Small intestine (tissue), 7 donors: Measurements from ENCODE around the gene ERGIC3. TPM values are rescaled to one million over a fixed set of nuclear protein-coding genes. Genes with fewer than 3 reads are reported as not detected.

Experiments
- DNase-seq, 2 donors: peaks; one replicate each; pipeline versions ENCODE4 v3.0.0 to v3.0.0-alpha.2; 2013
- FAIRE-seq: peaks from 2 replicates; lab custom pipeline; 2012; peaks lifted over from hg19 to GRCh38; lab: Jason Lieb, UNC
- H3K27ac ChIP-seq, 3 donors: one replicate each; pipeline ENCODE4 v1.5.1; 2013; ENCODE audit warnings: low read length in 2 of 3, mild to moderate bottlenecking in 2 of 3, control low read depth in 1 of 3, inconsistent platforms in 1 of 3, low read depth in 1 of 3, moderate library complexity in 1 of 3
- H3K27me3 ChIP-seq, 3 donors: one replicate each; pipeline ENCODE4 v1.6.1; 2013; ENCODE audit warnings: low read length in 3 of 3, inconsistent platforms in 1 of 3; ENCODE audit not compliant: control insufficient read depth in 3 of 3, insufficient read depth in 3 of 3
- H3K36me3 ChIP-seq, 3 donors: one replicate each; pipeline ENCODE4 v1.6.1; 2013; ENCODE audit warnings: low read length in 3 of 3, inconsistent platforms in 1 of 3, low read depth in 1 of 3, mild to moderate bottlenecking in 1 of 3, moderate library complexity in 1 of 3; ENCODE audit not compliant: control insufficient read depth in 3 of 3, insufficient read depth in 2 of 3
- H3K4me1 ChIP-seq, 3 donors: one replicate each; pipeline ENCODE4 v1.6.1; 2013; ENCODE audit warnings: low read length in 2 of 3, inconsistent platforms in 1 of 3, low read depth in 1 of 3, mild to moderate bottlenecking in 1 of 3, moderate library complexity in 1 of 3; ENCODE audit not compliant: control insufficient read depth in 3 of 3, insufficient read depth in 2 of 3
- H3K4me3 ChIP-seq, 3 donors: one replicate each; pipeline ENCODE4 v1.5.1; 2013; ENCODE audit warnings: low read length in 3 of 3, control low read depth in 1 of 3, inconsistent platforms in 1 of 3, low read depth in 1 of 3, mild to moderate bottlenecking in 1 of 3, moderate library complexity in 1 of 3
- H3K9me3 ChIP-seq, 2 donors: one replicate each; pipeline ENCODE4 v1.6.1; 2013; ENCODE audit warnings: low read depth in 1 of 2, low read length in 1 of 2; ENCODE audit not compliant: control insufficient read depth in 2 of 2, insufficient read depth in 1 of 2
- WGBS, 3 donors: extraction: QIAGEN DNeasy Blood & Tissue Kit; methylation state at CpG; one replicate each; pipeline ENCODE4 v1.1.7; 2013; 5-methylcytosine and 5-hydroxymethylcytosine counted together
- polyA plus RNA-seq, 4 donors: library from polyadenylated mRNA; stranded (reverse) in 3 of 4; unstranded in 1 of 4; fragments of 200-250 nt in 3 of 4; fragments of 120-200 nt in 1 of 4; gene quantifications; one replicate each; pipeline versions ENCODE4 v1.2.1 to v1.2.3, GENCODE V29; 2013
- donor health status: healthy with polysubstance abuse.
- donor health status: control.
- donor health status: control.
- donor health status: Bipolar disorder and iron deficiency.
- donor health status: healthy.

Gene ERGIC3
- polyA plus RNA-seq, 4 donors: 198 to 270 (median 225) TPM

DNA sequence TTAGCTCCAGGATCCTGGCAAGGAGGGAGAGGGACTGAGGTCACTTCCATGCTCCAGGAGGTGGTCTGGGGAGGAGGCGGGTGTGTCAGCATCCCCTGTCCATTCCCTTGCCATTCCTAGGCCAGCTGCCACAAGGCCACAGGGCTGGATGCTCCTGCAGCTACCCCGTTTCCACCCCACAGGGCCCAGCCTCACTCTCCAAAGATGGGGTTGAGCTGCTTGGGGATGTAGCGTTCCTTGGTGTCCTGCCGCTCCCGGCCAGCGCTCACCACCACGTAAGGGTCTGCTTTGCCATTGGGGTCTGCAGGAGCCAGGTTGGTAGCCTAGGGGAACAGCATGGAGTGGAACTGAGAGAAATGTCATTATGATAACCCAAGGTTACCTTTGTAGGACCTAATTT, 23.0 kb downstream of the ERGIC3 start:
- Histone ChIP-seq H3K36me3 (no peaks in the 10 kb centered on the region), H3K9me3 (no peaks in the 10 kb centered on the region), H3K27ac (no peak overlapping the region), H3K4me3 (no peak overlapping the region), H3K4me1 (peaks cover 0 to 4% (median 0%) of the 10 kb centered on the region in 3 donors), H3K27me3 (no peaks in the 10 kb centered on the region)
- DNase-seq: no peak
- 94 to 98% (median 95%) methylated on average over 7 of the region's 7 CpGs for WGBS, 3 donors
- FAIRE-seq: no peak

DNA sequence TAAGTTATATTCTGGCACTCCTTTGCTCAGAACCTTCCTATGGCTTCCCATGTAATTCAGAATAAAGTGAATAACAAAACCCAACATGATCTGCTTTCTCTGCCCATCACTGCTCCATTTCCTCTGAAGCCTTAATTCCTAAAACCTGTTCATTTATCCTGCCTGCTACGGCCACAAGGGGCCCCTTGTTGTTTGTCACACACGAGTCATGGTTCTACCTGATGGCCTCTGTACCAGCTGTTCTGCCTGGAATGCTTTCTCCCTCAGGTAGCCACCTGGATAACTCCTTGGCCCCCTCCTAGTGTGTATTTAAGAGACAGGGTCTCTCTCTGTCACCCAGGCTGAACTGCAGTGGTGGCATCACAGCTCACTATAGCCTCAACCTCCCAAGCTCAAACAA, 26.8 kb downstream of the ERGIC3 start:
- Histone ChIP-seq H3K4me3 (no peak overlapping the region), H3K27me3 (no peaks in the 10 kb centered on the region), H3K27ac (no peak overlapping the region), H3K4me1 (no peaks in the 10 kb centered on the region), H3K9me3 (peaks cover 0 to 7% of the 10 kb centered on the region in 2 donors), H3K36me3 (no peaks in the 10 kb centered on the region)
- FAIRE-seq (no peak), DNase-seq (peak; percentile 45 to 46)
- 2 to 8% (median 4%) methylated on average over 2 of the region's 2 CpGs for whole genome bisulfite sequencing, 3 donors

DNA sequence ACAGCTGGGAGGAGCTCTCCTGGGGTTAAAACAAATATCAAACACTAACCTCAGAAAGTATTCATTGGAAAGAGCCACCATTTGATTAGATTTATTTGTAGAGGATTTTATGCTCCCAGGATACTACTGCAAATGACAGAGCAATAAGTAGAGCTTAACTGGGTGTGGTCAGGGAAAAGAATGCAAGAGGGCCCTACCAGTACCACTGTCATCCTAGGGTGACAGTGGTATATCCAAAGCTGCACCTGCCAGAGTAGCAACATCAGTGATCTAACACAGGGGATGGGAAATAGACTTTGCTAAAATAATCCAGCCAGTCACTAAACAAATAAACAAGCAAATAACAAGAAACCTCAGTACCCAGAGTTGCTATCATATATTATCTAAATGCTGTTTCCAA, 29.7 kb downstream of the ERGIC3 start:
- no peak for FAIRE-seq

DNA sequence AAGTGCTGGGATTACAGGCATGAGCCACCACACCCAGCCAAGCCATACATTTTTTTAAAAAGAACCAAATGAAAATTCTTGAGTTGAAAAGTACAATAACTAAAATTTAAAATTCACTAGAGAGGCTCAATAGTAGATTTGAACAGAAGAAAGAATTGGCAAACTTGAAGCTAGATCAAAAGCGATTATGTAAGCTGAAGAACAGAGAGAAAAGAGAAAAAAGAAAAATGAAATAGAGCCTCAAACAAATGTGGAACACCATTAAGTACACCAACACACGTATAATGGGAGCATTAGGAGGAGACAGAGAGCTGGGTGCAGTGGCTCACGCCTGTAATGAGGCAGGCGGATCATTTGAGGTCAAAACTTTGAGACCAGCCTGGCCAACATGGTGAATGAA, 31.0 kb downstream of the ERGIC3 start:
- H3K27me3 ChIP-seq: no peaks in the 10 kb centered on the region
- H3K27ac ChIP-seq: no peak overlapping the region
- H3K36me3 ChIP-seq: no peaks in the 10 kb centered on the region
- H3K4me3 ChIP-seq: no peak overlapping the region
- no peak for FAIRE-seq
- WGBS, 3 donors: 94 to 99% (median 95%) methylated on average over 4 of the region's 4 CpGs
- peaks cover 2 to 9% (median 2%) of the 10 kb centered on the region in 3 donors for H3K4me1 ChIP-seq
- H3K9me3 ChIP-seq: peaks cover 0 to 10% of the 10 kb centered on the region in 2 donors
- DNase-seq: no peak

More for the DNA sequence above, 29.7 kb downstream of the ERGIC3 start:
- Histone ChIP-seq H3K9me3 (peaks cover 0 to 10% of the 10 kb centered on the region in 2 donors), H3K4me1 (peaks cover 2 to 9% (median 2%) of the 10 kb centered on the region in 3 donors), H3K27me3 (no peaks in the 10 kb centered on the region), H3K36me3 (no peaks in the 10 kb centered on the region), H3K27ac (no peak overlapping the region), H3K4me3 (no peak overlapping the region)
- DNase-seq: no peak

DNA sequence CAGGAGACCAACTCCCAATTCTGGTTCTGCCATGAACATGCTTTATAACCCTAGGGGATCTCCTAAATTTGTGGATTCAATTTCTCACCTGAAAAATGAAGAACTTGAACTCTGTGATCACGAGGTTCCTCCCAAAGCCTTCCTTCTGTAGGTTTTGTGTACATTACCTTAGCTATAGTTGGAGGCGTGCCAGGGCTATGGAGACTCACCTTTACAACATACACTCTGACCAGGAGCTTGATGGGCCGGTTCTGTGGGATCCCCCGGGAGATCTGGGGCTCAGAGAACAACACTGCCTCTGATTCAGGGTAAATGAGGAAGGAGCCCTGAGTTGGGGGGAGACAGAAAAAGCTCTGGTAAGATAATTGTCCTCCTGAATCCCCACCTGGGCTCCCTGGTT, 34.1 kb downstream of the ERGIC3 start:
- H3K4me1 ChIP-seq: peaks cover 2 to 9% (median 2%) of the 10 kb centered on the region in 3 donors
- no peaks in the 10 kb centered on the region for H3K27me3 ChIP-seq
- FAIRE-seq: no peak
- peak; percentile 87 to 90 for DNase-seq
- peaks cover 0 to 10% of the 10 kb centered on the region in 2 donors for H3K9me3 ChIP-seq
- H3K36me3 ChIP-seq: no peaks in the 10 kb centered on the region
- peak overlapping the region in 1 of 3 donors; percentile 65 for H3K27ac ChIP-seq
- H3K4me3 ChIP-seq: no peak overlapping the region
- 6 to 58% (median 26%) methylated on average over 4 of the region's 4 CpGs for WGBS, 3 donors

DNA sequence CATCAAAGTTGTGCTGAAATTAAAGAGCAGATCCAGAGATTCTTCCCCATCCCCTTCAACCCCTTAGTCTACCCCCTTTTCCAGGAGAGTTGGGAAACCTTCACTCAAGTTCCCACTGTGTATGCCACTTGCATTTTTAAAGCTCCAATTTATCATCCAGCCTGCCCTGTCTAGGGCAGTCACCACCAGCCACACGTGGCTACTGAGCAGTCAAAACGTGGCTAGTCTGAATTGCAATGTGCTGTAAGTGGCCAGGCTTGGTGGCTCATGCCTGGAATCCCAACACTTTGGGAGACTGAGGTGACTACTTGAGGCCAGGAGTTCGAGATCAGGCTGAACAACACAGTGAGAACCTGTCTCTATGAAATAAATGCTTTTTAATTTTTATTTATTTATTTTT, 34.9 kb downstream of the ERGIC3 start:
- no peak for DNase-seq
- Histone ChIP-seq H3K27me3 (no peaks in the 10 kb centered on the region), H3K9me3 (peaks cover 0 to 10% of the 10 kb centered on the region in 2 donors), H3K36me3 (no peaks in the 10 kb centered on the region), H3K27ac (no peak overlapping the region), H3K4me1 (peaks cover 2 to 9% (median 2%) of the 10 kb centered on the region in 3 donors), H3K4me3 (no peak overlapping the region)
- WGBS, 3 donors: 52 to 61% (median 61%) methylated on average over 3 of the region's 3 CpGs
- no peak for FAIRE-seq

DNA sequence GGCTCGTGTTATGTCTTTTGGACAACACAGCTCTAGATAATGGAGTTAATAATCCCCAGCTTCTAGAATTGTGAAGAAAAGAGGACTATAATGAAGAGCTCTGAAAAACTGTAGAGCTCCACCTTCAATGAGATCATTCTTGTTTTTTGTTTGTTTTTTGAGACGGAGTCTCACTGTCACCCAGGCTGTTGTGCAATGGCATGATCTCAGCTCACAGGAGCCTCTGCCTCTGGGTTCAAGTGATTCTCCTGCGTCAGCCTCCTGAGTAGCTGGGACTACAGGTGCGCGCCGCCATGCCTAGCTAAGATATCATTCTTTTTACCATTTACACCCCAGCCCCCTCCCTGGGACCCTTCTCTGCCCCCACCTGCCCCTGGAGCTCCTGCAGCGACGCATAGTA, 36.6 kb downstream of the ERGIC3 start:
- no peak overlapping the region for H3K4me3 ChIP-seq
- no peak for DNase-seq
- no peak overlapping the region for H3K27ac ChIP-seq
- H3K27me3 ChIP-seq: no peaks in the 10 kb centered on the region
- no peaks in the 10 kb centered on the region for H3K36me3 ChIP-seq
- peaks cover 0 to 4% of the 10 kb centered on the region in 2 donors for H3K9me3 ChIP-seq
- no peak for FAIRE-seq
- WGBS, 3 donors: 82 to 86% (median 86%) methylated on average over 8 of the region's 8 CpGs
- H3K4me1 ChIP-seq: peaks cover 2 to 9% (median 2%) of the 10 kb centered on the region in 3 donors

DNA sequence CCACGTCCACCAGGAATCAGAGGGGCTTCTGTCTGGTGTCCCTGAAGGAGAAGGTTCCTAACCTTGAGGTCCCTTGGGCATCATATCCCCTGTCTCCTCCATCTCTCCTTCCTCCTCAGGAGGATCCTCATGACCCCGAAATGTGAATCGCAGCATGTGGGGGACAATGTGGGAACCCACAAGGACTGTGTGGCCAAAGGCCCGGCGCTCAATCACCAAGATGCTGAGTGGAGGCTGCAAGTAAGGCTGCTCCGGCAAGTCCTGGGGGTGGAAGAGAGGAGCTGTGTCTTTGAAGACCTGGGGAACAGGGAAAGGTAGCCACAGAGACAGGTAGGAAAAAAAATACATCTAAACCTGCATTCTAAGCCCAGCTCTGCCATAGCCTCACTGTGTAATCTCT, 37.3 kb downstream of the ERGIC3 start:
- H3K4me3 ChIP-seq: no peak overlapping the region
- WGBS, 3 donors: 93 to 97% (median 93%) methylated on average over 6 of the region's 6 CpGs
- DNase-seq (no peak), FAIRE-seq (no peak)
- no peaks in the 10 kb centered on the region for H3K27me3 ChIP-seq
- peaks cover 2 to 9% (median 2%) of the 10 kb centered on the region in 3 donors for H3K4me1 ChIP-seq
- H3K9me3 ChIP-seq: no peaks in the 10 kb centered on the region
- H3K27ac ChIP-seq: no peak overlapping the region
- no peaks in the 10 kb centered on the region for H3K36me3 ChIP-seq

DNA sequence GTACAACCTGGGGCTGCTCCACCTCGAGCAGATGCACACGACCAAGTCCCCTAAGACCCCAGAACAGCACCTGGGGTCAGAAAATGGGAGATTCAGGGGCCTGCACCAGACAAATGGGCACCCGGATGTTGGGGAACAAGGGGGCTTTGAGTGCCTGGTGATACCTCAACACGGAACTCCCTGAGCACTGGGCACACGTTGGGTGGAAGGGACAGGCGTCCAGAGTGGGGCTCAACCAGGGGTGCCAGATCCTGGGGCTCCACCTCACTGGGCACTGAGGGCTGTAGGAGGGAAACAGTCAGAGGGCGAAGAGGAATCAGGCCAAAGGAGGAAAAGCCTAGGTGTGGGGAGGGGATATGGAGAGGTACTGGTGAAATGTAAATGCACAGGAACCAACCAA, 40.3 kb downstream of the ERGIC3 start:
- no peak for FAIRE-seq
- H3K4me3 ChIP-seq: no peak overlapping the region
- DNase-seq: no peak
- H3K9me3 ChIP-seq: no peaks in the 10 kb centered on the region
- no peak overlapping the region for H3K27ac ChIP-seq
- H3K27me3 ChIP-seq: no peaks in the 10 kb centered on the region
- H3K36me3 ChIP-seq: no peaks in the 10 kb centered on the region
- no peaks in the 10 kb centered on the region for H3K4me1 ChIP-seq
- 87 to 90% (median 88%) methylated on average over 7 of the region's 7 CpGs for WGBS, 3 donors
